H9 (cell line): ENCODE measurements around the gene CPHXL2. TPM values are rescaled to one million over a fixed set of nuclear protein-coding genes. Genes with fewer than 3 reads are reported as not detected.

Experiments
- DNase-seq: peaks from one replicate; pipeline ENCODE4 v3.0.0-alpha.2; 2017
- H2AFZ ChIP-seq: one replicate; pipeline ENCODE4 v1.6.1; 2013; ENCODE audit warnings: mild to moderate bottlenecking, low read length, control low read depth, moderate library complexity
- H2AK5ac ChIP-seq: 2 replicates; pipeline ENCODE4 v1.6.1; 2013; ENCODE audit warnings: low read length, control low read depth, mixed read lengths; ENCODE audit not compliant: insufficient read length
- H2BK120ac ChIP-seq: one replicate; pipeline ENCODE4 v1.6.1; 2013; ENCODE audit warnings: low read depth, mild to moderate bottlenecking, low read length, control low read depth, inconsistent platforms; ENCODE audit not compliant: poor library complexity, severe bottlenecking
- H2BK12ac ChIP-seq: 2 replicates; pipeline ENCODE4 v1.6.1; 2013; ENCODE audit warnings: low read length, control low read depth, mixed read lengths, low read depth; ENCODE audit not compliant: insufficient read length
- H2BK15ac ChIP-seq: 2 replicates; pipeline ENCODE4 v1.6.1; 2013; ENCODE audit warnings: low read depth, low read length, control low read depth
- H2BK20ac ChIP-seq: one replicate; pipeline ENCODE4 v1.6.1; 2013; ENCODE audit warnings: low read depth, mild to moderate bottlenecking, low read length, control low read depth, inconsistent platforms; ENCODE audit not compliant: poor library complexity, severe bottlenecking
- H2BK5ac ChIP-seq: 2 replicates; pipeline ENCODE4 v1.6.1; 2013; ENCODE audit warnings: low read length, control low read depth, mixed read lengths; ENCODE audit not compliant: insufficient read length
- H3K14ac ChIP-seq: 2 replicates; pipeline ENCODE4 v1.6.1; 2013; ENCODE audit warnings: low read length, control low read depth; ENCODE audit not compliant: insufficient read depth
- H3K18ac ChIP-seq: 2 replicates; pipeline ENCODE4 v1.6.1; 2013; ENCODE audit warnings: low read depth, mild to moderate bottlenecking, mixed read lengths, low read length, control low read depth; ENCODE audit not compliant: insufficient read length
- H3K23ac ChIP-seq: 2 replicates; pipeline ENCODE4 v1.6.1; 2013; ENCODE audit warnings: low read length, control low read depth, mixed read lengths, low read depth; ENCODE audit not compliant: insufficient read length
- H3K23me2 ChIP-seq: 2 replicates; pipeline ENCODE4 v1.6.1; 2013; ENCODE audit warnings: low read depth, mild to moderate bottlenecking, mixed read lengths, low read length, control low read depth; ENCODE audit not compliant: insufficient read length, poor library complexity, severe bottlenecking
- H3K27ac ChIP-seq: 2 replicates; pipeline ENCODE4 v1.5.1; 2013; ENCODE audit warnings: low read length, control low read depth, mixed read lengths, low read depth; ENCODE audit not compliant: insufficient read length
- H3K27me3 ChIP-seq: 2 replicates; pipeline ENCODE4 v1.6.1; 2013; ENCODE audit warnings: low read length, control low read depth, inconsistent platforms; ENCODE audit not compliant: insufficient read depth
- H3K4ac ChIP-seq: 2 replicates; pipeline ENCODE4 v1.6.1; 2013; ENCODE audit warnings: low read depth, mild to moderate bottlenecking, control low read depth, inconsistent platforms, low read length, moderate library complexity
- H3K4me1 ChIP-seq: 2 replicates; pipeline ENCODE4 v1.6.1; 2013; ENCODE audit warnings: low read length, control low read depth, inconsistent platforms; ENCODE audit not compliant: insufficient read depth
- H3K4me2 ChIP-seq: 2 replicates; pipeline ENCODE4 v1.6.1; 2013; ENCODE audit warnings: low read length, control low read depth, mixed read lengths; ENCODE audit not compliant: insufficient read length, insufficient read depth
- H3K56ac ChIP-seq: 2 replicates; pipeline ENCODE4 v1.6.1; 2013; ENCODE audit warnings: low read depth, mild to moderate bottlenecking, mixed read lengths, low read length, control low read depth; ENCODE audit not compliant: insufficient read length
- H3K79me1 ChIP-seq: 2 replicates; pipeline ENCODE4 v1.6.1; 2013; ENCODE audit warnings: low read depth, mild to moderate bottlenecking, moderate library complexity, low read length, control low read depth, inconsistent platforms; ENCODE audit not compliant: insufficient read depth, poor library complexity, severe bottlenecking
- H3K79me2 ChIP-seq: 2 replicates; pipeline ENCODE4 v1.6.1; 2013; ENCODE audit warnings: low read length, control low read depth, inconsistent platforms; ENCODE audit not compliant: insufficient read depth
- H3K9ac ChIP-seq: 2 replicates; pipeline ENCODE4 v1.6.1; 2013; ENCODE audit warnings: low read length, control low read depth, mixed read lengths; ENCODE audit not compliant: insufficient read length; ENCODE audit errors: extremely low read depth
- H3K9me3 ChIP-seq: one replicate; pipeline ENCODE4 v1.6.1; 2013; ENCODE audit warnings: low read depth, low read length, inconsistent platforms; ENCODE audit not compliant: control insufficient read depth
- H3T11ph ChIP-seq: one replicate; pipeline ENCODE4 v1.6.1; 2013; ENCODE audit warnings: mild to moderate bottlenecking, low read length, control low read depth, inconsistent platforms
- H4K20me1 ChIP-seq: one replicate; pipeline ENCODE4 v1.6.1; 2013; ENCODE audit not compliant: control insufficient read depth, insufficient read length, insufficient read depth
- H4K5ac ChIP-seq: 2 replicates; pipeline ENCODE4 v1.6.1; 2013; ENCODE audit warnings: low read depth, mild to moderate bottlenecking, mixed read lengths, low read length, control low read depth; ENCODE audit not compliant: insufficient read length
- H4K8ac ChIP-seq: replicated peaks from 2 replicates; pipeline ENCODE4 v1.6.1; 2013; ENCODE audit warnings: low read length, control low read depth, mixed read lengths, low read depth; ENCODE audit not compliant: insufficient read length
- H4K91ac ChIP-seq: 2 replicates; pipeline ENCODE4 v1.6.1; 2013; ENCODE audit warnings: low read depth, mild to moderate bottlenecking, moderate library complexity, mixed read lengths, low read length, control low read depth; ENCODE audit not compliant: insufficient read length
- H3K27ac Mint-ChIP-seq, 3 experiments: 2 replicates in 2 of 3; 3 replicates in 1 of 3; pipeline ENCODE4 v1.8.0; 2020 to 2021; ENCODE audit warnings: mixed read lengths in 3 of 3, mild to moderate bottlenecking in 1 of 3, moderate library complexity in 1 of 3
- H3K27me3 Mint-ChIP-seq: 2 replicates; pipeline ENCODE4 v1.8.0; 2021; ENCODE audit warnings: low read depth, mild to moderate bottlenecking, moderate library complexity, mixed read lengths
- H3K36me3 Mint-ChIP-seq, 3 experiments: 2 replicates in 2 of 3; 3 replicates in 1 of 3; pipeline ENCODE4 v1.8.0; 2020 to 2021; ENCODE audit warnings: low read depth in 3 of 3, mixed read lengths in 3 of 3; ENCODE audit not compliant: insufficient read depth in 1 of 3
- H3K4me1 Mint-ChIP-seq, 2 experiments: 2 replicates each; pipeline ENCODE4 v1.8.0; 2020; ENCODE audit warnings: mixed read lengths in 2 of 2
- H3K4me3 Mint-ChIP-seq, 2 experiments: 2 replicates in 1 of 2; 3 replicates in 1 of 2; pipeline ENCODE4 v1.8.0; 2020 to 2021; ENCODE audit warnings: mild to moderate bottlenecking in 2 of 2, mixed read lengths in 2 of 2, moderate library complexity in 1 of 2
- H3K9me3 Mint-ChIP-seq, 2 experiments: 2 replicates in 1 of 2; 3 replicates in 1 of 2; pipeline ENCODE4 v1.8.0; 2020; ENCODE audit warnings: mild to moderate bottlenecking in 2 of 2, mixed read lengths in 2 of 2, moderate library complexity in 1 of 2
- CTCF ChIP-seq: fragments of 200-600 bp; sonication (generic); conservative IDR thresholded peaks from 3 replicates; pipeline ENCODE4 v1.8.0; 2021; ENCODE audit warnings: antibody characterized with exemption, mild to moderate bottlenecking
- WGBS: extraction: QIAGEN DNeasy Blood & Tissue Kit; methylation state at CpG from one replicate; pipeline ENCODE4 v1.1.7; 2013; ENCODE audit warnings: missing lambda C conversion rate, low lambda C conversion rate, mixed read lengths; ENCODE audit not compliant: insufficient read length; ENCODE audit errors: extremely low coverage; 5-methylcytosine and 5-hydroxymethylcytosine counted together
- total RNA-seq: library from RNA; stranded (reverse); gene quantifications from 2 replicates; pipeline ENCODE4 v1.2.1, GENCODE V29; 2021

CPHXL2 gene
- total RNA-seq, 1 experiment from 2014 or later, result not detected

- H3K27me3 Mint-ChIP-seq, result no peaks in the 10 kb centered on the region
- no peaks in the 10 kb centered on the region for H3K4me1 ChIP-seq
- no peak overlapping the region for H2BK20ac ChIP-seq
- H3K23me2 ChIP-seq, result no peaks in the 10 kb centered on the region
- H3K4me1 Mint-ChIP-seq, result no peaks in the 10 kb centered on the region
- no peak overlapping the region for H2BK5ac ChIP-seq
- no peak overlapping the region; a peak in 1 of 7 replicates for H3K27ac Mint-ChIP-seq
- H4K5ac ChIP-seq, result no peak overlapping the region
- no peak for TF ChIP-seq CTCF
- no peak overlapping the region for H3K9ac ChIP-seq
- H3K4me2 ChIP-seq, result no peak overlapping the region
- no peaks in the 10 kb centered on the region for H3K27me3 ChIP-seq
- DNase-seq, result no peak
- no peak overlapping the region for H2AK5ac ChIP-seq
- H4K91ac ChIP-seq, result no peak overlapping the region
- no peak overlapping the region for H3K4ac ChIP-seq
- no peaks in the 10 kb centered on the region for H4K20me1 ChIP-seq
- H3K23ac ChIP-seq, result no peak overlapping the region
- WGBS, result no CpG with 5 or more reads among the region's 2 CpGs
- H4K8ac ChIP-seq, result no peak overlapping the region
- H3K56ac ChIP-seq, result no peak overlapping the region
- H3K79me1 ChIP-seq, result no peaks in the 10 kb centered on the region
- no peak overlapping the region for H2BK120ac ChIP-seq
- no peak overlapping the region for H3K27ac ChIP-seq
- H3K9me3 ChIP-seq, result no peaks in the 10 kb centered on the region
- H3K9me3 Mint-ChIP-seq, result no peaks in the 10 kb centered on the region
- no peak overlapping the region for H2BK12ac ChIP-seq
- no peak overlapping the region for H2AFZ ChIP-seq
- no peaks in the 10 kb centered on the region for H3K79me2 ChIP-seq
- H3T11ph ChIP-seq, result no peak overlapping the region
- H2BK15ac ChIP-seq, result no peak overlapping the region
- H3K36me3 Mint-ChIP-seq, result peaks cover 15 to 43% (median 39%) of the 10 kb centered on the region in 3 experiments; a peak in 6 of 7 replicates
- no peak overlapping the region for H3K18ac ChIP-seq
- H3K4me3 Mint-ChIP-seq, result no peak overlapping the region
- no peak overlapping the region for H3K14ac ChIP-seq
Observed at GRCh38 chr16:75658175-75658574, 18.6 kb downstream of the CPHXL2 start.
